Iris pigment epithelial cell (primary cell): ENCODE results near the gene ZCCHC14.
A peak's percentile ranks its signal among the peaks of the same experiment; 100 is the strongest.
"Not testable (repeated sequence)": the region's sequence is repeated elsewhere in the genome, so short reads cannot be mapped to it uniquely, and the experiment has no call there.

Experiments
- DNase-seq: peaks from one replicate; pipeline ENCODE4 v3.0.0-alpha.2; 2011; ENCODE audit warnings: low read depth

The ZCCHC14 gene

GRCh38 chr16:87497023-87497766 lies 4.4 kb upstream of the ZCCHC14 start:
- not testable (repeated sequence) for DNase-seq

- no peak for DNase-seq
These were observed 3.6 kb upstream of the ZCCHC14 start for GRCh38 chr16:87496447-87496801.

- DNase-seq = no peak
These were observed 3.0 kb upstream of the ZCCHC14 start for GRCh38 chr16:87495578-87496446.

GRCh38 chr16:87493608-87494280 lies 920 bp upstream of the ZCCHC14 start:
- peak; percentile 25 for DNase-seq

GRCh38 chr16:87492291-87492630 lies 563 bp downstream of the ZCCHC14 start:
- no peak for DNase-seq

- peak; percentile 51 for DNase-seq
These were observed 1.1 kb downstream of the ZCCHC14 start for GRCh38 chr16:87491522-87492290.

GRCh38 chr16:87490799-87491521 lies 1.9 kb downstream of the ZCCHC14 start:
- not testable (repeated sequence) for DNase-seq

GRCh38 chr16:87490096-87490798 lies 2.6 kb downstream of the ZCCHC14 start:
- DNase-seq = no peak

- no peak for DNase-seq
These were observed 3.3 kb downstream of the ZCCHC14 start for GRCh38 chr16:87489434-87490045.

GRCh38 chr16:87488960-87489359 lies 3.9 kb downstream of the ZCCHC14 start:
- DNase-seq = not testable (repeated sequence)

- no peak for DNase-seq
These were observed 5.4 kb downstream of the ZCCHC14 start for GRCh38 chr16:87487361-87487924.

GRCh38 chr16:87486713-87487247 lies 6.0 kb downstream of the ZCCHC14 start:
- no peak for DNase-seq

- no peak for DNase-seq
These were observed 6.5 kb downstream of the ZCCHC14 start for GRCh38 chr16:87486282-87486681.

- peak; percentile 36 for DNase-seq
These were observed 7.0 kb downstream of the ZCCHC14 start for GRCh38 chr16:87485792-87486191.

- DNase-seq = no peak
These were observed 8.1 kb downstream of the ZCCHC14 start for GRCh38 chr16:87484487-87485331.

- DNase-seq = no peak
These were observed 9.3 kb downstream of the ZCCHC14 start for GRCh38 chr16:87483481-87483880.

GRCh38 chr16:87482670-87483069 lies 10.2 kb downstream of the ZCCHC14 start:
- not testable (repeated sequence) for DNase-seq

- DNase-seq = no peak
These were observed 10.6 kb downstream of the ZCCHC14 start for GRCh38 chr16:87482266-87482665.

- DNase-seq = not testable (repeated sequence)
These were observed 11.1 kb downstream of the ZCCHC14 start for GRCh38 chr16:87481711-87482110.
